Measurements from ENCODE around the gene SCAI. TPM values are rescaled to one million over a fixed set of nuclear protein-coding genes. Genes with fewer than 3 reads are reported as not detected.
"Not testable (repeated sequence)": the region's sequence is repeated elsewhere in the genome, so short reads cannot be mapped to it uniquely, and the experiment has no call there.

SCAI gene
- total RNA-seq, 2 experiments from 2014 or later, result 21.5 to 25.0 TPM

DNA sequence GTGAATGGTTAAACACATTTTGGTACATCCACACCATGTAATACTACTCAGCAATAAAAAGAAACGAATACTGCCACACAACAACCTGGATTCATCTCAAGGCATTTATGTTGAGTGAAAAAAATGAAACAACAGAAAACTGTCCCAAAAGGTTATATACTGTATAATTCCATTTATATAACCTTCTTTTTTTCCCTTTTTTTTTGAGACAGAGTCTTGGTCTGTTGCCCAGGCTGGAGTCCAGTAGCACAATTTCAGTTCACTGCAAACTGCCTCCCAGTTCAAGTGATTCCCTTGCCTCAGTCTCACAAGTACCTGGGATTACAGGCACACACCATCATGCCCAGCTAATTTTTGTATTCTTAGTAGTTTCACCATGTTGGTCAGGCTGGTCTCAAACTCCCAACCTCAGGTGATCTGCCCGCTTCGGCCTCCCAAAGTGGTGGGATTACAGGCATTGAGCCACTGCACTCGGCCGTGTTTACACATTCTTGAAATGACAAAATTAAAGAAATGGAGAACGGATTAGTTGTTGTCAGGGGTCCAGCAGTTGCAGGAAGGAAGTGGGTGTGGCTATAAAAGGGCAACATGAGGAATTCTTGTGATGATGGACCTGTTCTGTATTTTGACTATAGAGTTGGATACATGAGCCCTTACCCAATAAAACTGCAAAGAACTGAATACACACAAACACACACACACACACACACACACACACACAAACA is 28.9 kb upstream of the SCAI start:
- peaks cover 56% of the 10 kb centered on the region for H3K36me3 ChIP-seq (ENCODE audit: insufficient read depth, low read length)
- H3K27ac ChIP-seq (ENCODE audit: low read depth, low read length, poor library complexity, severe bottlenecking), result no peak overlapping the region
- TF ChIP-seq, protein P1, sequence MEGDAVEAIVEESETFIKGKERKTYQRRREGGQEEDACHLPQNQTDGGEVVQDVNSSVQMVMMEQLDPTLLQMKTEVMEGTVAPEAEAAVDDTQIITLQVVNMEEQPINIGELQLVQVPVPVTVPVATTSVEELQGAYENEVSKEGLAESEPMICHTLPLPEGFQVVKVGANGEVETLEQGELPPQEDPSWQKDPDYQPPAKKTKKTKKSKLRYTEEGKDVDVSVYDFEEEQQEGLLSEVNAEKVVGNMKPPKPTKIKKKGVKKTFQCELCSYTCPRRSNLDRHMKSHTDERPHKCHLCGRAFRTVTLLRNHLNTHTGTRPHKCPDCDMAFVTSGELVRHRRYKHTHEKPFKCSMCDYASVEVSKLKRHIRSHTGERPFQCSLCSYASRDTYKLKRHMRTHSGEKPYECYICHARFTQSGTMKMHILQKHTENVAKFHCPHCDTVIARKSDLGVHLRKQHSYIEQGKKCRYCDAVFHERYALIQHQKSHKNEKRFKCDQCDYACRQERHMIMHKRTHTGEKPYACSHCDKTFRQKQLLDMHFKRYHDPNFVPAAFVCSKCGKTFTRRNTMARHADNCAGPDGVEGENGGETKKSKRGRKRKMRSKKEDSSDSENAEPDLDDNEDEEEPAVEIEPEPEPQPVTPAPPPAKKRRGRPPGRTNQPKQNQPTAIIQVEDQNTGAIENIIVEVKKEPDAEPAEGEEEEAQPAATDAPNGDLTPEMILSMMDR (conservative IDR thresholded peaks at IDR 0.05; ENCODE audit: low read length), result no peak
- no peak for TF ChIP-seq EZH2phosphoT487 (IDR thresholded peaks at IDR 0.05; ENCODE audit: borderline replicate concordance, low read depth, low read length)
- H4K20me1 ChIP-seq (ENCODE audit: insufficient read depth, low read length), result 0 out of 2 replicates have a peak, but pooled peaks cover 5% of the 10 kb centered on the region
- no peaks in the 10 kb centered on the region for H3K9me2 ChIP-seq (ENCODE audit: insufficient read depth, low read length)
- intact Hi-C loops (cut with micrococcal nuclease; ENCODE audit: unreplicated experiment), result no loop called here
- peaks cover 59% of the 10 kb centered on the region for H3K79me2 ChIP-seq (ENCODE audit: insufficient read depth, low read depth, low read length)
- CTCF ChIA-PET (ENCODE audit: unreplicated experiment), result no interaction called here
- POLR2A ChIA-PET, result no interaction called here
- H3K4me3 ChIP-seq (ENCODE audit: low read depth, low read length, poor library complexity, severe bottlenecking), result no peak overlapping the region
- no peak overlapping the region for H2AFZ ChIP-seq (ENCODE audit: low read length)
- BruUV-seq (replicated peaks), result no TSS peak
- H3K4me1 ChIP-seq (ENCODE audit: insufficient read depth, low read length, poor library complexity, severe bottlenecking), result no peaks in the 10 kb centered on the region
- DNase-seq (ENCODE audit: low spot score), result no peak
- H3K4me2 ChIP-seq (ENCODE audit: low read length), result no peak overlapping the region
- no peaks in the 10 kb centered on the region for H3K9me3 ChIP-seq (ENCODE audit: low read length)

DNA sequence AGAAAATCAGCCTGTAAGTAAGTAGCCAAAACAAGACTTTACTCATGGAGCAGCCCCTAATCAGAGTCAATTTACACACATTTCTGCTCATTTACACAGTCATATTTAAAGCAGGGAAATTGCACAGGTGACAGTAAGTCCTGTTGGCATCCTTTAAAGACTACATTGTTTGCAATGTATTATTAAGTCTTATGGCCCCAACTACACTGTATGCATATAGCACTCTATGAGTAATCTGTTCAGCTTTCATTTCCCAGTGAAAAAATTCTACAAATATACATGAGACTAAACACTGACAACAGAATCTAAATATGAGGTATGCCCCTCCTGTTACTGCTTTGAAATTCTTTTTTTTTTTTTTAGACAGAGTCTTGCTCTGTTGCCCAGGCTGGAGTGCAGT is 26.6 kb upstream of the SCAI start:
- POLR2A ChIA-PET, result no interaction called here
- no peak overlapping the region for H2AFZ ChIP-seq (ENCODE audit: low read length)
- H3K79me2 ChIP-seq (ENCODE audit: insufficient read depth, low read depth, low read length), result peaks cover 52% of the 10 kb centered on the region
- DNase-seq (ENCODE audit: low spot score), result no peak
- no peaks in the 10 kb centered on the region for H3K4me1 ChIP-seq (ENCODE audit: insufficient read depth, low read length, poor library complexity, severe bottlenecking)
- CTCF ChIA-PET (ENCODE audit: unreplicated experiment), result no interaction called here
- no peak overlapping the region for H3K4me3 ChIP-seq (ENCODE audit: low read depth, low read length, poor library complexity, severe bottlenecking)
- no TSS peak for BruUV-seq (replicated peaks)
- H3K36me3 ChIP-seq (ENCODE audit: insufficient read depth, low read length), result peaks cover 70% of the 10 kb centered on the region
- H3K9me2 ChIP-seq (ENCODE audit: insufficient read depth, low read length), result no peaks in the 10 kb centered on the region
- 0 out of 2 replicates have a peak, but pooled peaks cover 5% of the 10 kb centered on the region for H4K20me1 ChIP-seq (ENCODE audit: insufficient read depth, low read length)
- no peaks in the 10 kb centered on the region for H3K9me3 ChIP-seq (ENCODE audit: low read length)
- intact Hi-C loops (cut with micrococcal nuclease; ENCODE audit: unreplicated experiment), result no loop called here
- H3K27ac ChIP-seq (ENCODE audit: low read depth, low read length, poor library complexity, severe bottlenecking), result no peak overlapping the region
- no peak for TF ChIP-seq EZH2phosphoT487 (IDR thresholded peaks at IDR 0.05; ENCODE audit: borderline replicate concordance, low read depth, low read length)
- TF ChIP-seq, protein P1 (conservative IDR thresholded peaks at IDR 0.05; ENCODE audit: low read length), result no peak
- H3K4me2 ChIP-seq (ENCODE audit: low read length), result no peak overlapping the region

GRCh38 chr9:125166762-125167161 is 23.4 kb upstream of the SCAI start:
- peaks cover 27% of the 10 kb centered on the region; the same call in 1 of the 2 replicates for H3K79me2 ChIP-seq (ENCODE audit: insufficient read depth, low read depth, low read length)
- BruUV-seq (replicated peaks), result no TSS peak

DNA sequence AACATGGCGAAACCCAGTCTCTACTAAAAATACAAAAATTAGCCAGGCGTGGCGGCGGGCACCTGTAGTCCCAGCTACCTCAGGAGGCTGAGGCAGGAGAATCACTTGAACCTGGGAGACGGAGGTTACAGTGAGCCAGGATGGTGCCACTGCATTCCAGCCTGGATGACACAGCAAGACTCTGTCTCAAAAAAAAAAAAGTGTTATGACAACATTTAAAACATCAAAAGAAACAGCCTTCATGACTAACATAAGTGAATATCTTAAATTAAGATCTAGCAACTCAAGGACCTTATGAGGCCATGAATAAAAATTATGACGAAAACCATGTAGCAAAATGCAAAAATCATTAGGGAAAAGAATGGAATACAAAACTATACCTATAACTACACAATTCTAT is 19.6 kb upstream of the SCAI start:
- H3K9me3 ChIP-seq (ENCODE audit: low read length); H3K4me2 ChIP-seq (ENCODE audit: low read length); H3K4me1 ChIP-seq (ENCODE audit: insufficient read depth, low read length, poor library complexity, severe bottlenecking); BruUV-seq (replicated peaks); H2AFZ ChIP-seq (ENCODE audit: low read length); H3K27ac ChIP-seq (ENCODE audit: low read depth, low read length, poor library complexity, severe bottlenecking); H4K20me1 ChIP-seq (ENCODE audit: insufficient read depth, low read length); CTCF ChIA-PET (ENCODE audit: unreplicated experiment); intact Hi-C loops (cut with micrococcal nuclease; ENCODE audit: unreplicated experiment); DNase-seq (ENCODE audit: low spot score); H3K4me3 ChIP-seq (ENCODE audit: low read depth, low read length, poor library complexity, severe bottlenecking); H3K9me2 ChIP-seq (ENCODE audit: insufficient read depth, low read length); POLR2A ChIA-PET: not testable (repeated sequence)
- Histone ChIP-seq H3K79me2 (ENCODE audit: insufficient read depth, low read depth, low read length) (peaks cover 37% of the 10 kb centered on the region; the same call in 1 of the 2 replicates), H3K36me3 (ENCODE audit: insufficient read depth, low read length) (peaks cover 48% of the 10 kb centered on the region)

More at GRCh38 chr9:125166762-125167161, 23.4 kb upstream of the SCAI start:
- no peak for DNase-seq (ENCODE audit: low spot score)
- TF ChIP-seq, protein P1 (conservative IDR thresholded peaks at IDR 0.05; ENCODE audit: low read length), result no peak
- TF ChIP-seq EZH2phosphoT487 (IDR thresholded peaks at IDR 0.05; ENCODE audit: borderline replicate concordance, low read depth, low read length), result no peak
- Histone ChIP-seq H3K4me2 (ENCODE audit: low read length) (no peak overlapping the region), H3K9me3 (ENCODE audit: low read length) (no peaks in the 10 kb centered on the region), H2AFZ (ENCODE audit: low read length) (no peak overlapping the region), H3K36me3 (ENCODE audit: insufficient read depth, low read length) (peaks cover 56% of the 10 kb centered on the region), H3K9me2 (ENCODE audit: insufficient read depth, low read length) (no peaks in the 10 kb centered on the region), H3K4me3 (ENCODE audit: low read depth, low read length, poor library complexity, severe bottlenecking) (no peak overlapping the region), H4K20me1 (ENCODE audit: insufficient read depth, low read length) (no peaks in the 10 kb centered on the region), H3K4me1 (ENCODE audit: insufficient read depth, low read length, poor library complexity, severe bottlenecking) (no peaks in the 10 kb centered on the region), H3K27ac (ENCODE audit: low read depth, low read length, poor library complexity, severe bottlenecking) (no peak overlapping the region)
- intact Hi-C loops (cut with micrococcal nuclease; ENCODE audit: unreplicated experiment), result no loop called here
- ChIA-PET POLR2A (interaction anchor here (0.6 kb wide), 2 partner anchors 18 to 232 kb away, joined by 3 read pairs; no protein-coding TSS in a partner anchor), CTCF (ENCODE audit: unreplicated experiment) (no interaction called here)

All from OCI-LY7 (cell line).